Kidney epithelial cell (primary cell): ENCODE measurements around the gene PGA5. TPM values are rescaled to one million over a fixed set of nuclear protein-coding genes. Genes with fewer than 3 reads are reported as not detected.

Experiments
- DNase-seq: peaks from one replicate; pipeline ENCODE4 v3.0.0-alpha.2; 2010; ENCODE audit warnings: low read depth
- H3K27me3 ChIP-seq: 2 replicates; pipeline ENCODE4 v1.6.0; 2011; ENCODE audit warnings: low read length; ENCODE audit not compliant: control insufficient read depth, insufficient read depth
- H3K36me3 ChIP-seq: 2 replicates; pipeline ENCODE4 v1.5.1; 2011; ENCODE audit warnings: low read length; ENCODE audit not compliant: control insufficient read depth, insufficient read depth
- H3K4me3 ChIP-seq: 2 replicates; pipeline ENCODE4 v1.5.1; 2011; ENCODE audit warnings: low read depth, mild to moderate bottlenecking, control low read depth, low read length
- total RNA-seq: library from RNA; depleted of rRNA; stranded (reverse); fragments of >200 nt; gene quantifications from 2 replicates; pipeline ENCODE4 v1.2.3, GENCODE V29; 2015
- TF ChIP-seq, protein P1 (sequence below): IDR thresholded peaks from 2 replicates; pipeline ENCODE4 v1.5.1; 2011; ENCODE audit warnings: mild to moderate bottlenecking, moderate library complexity, low read length, control low read depth, inconsistent platforms; ENCODE audit not compliant: insufficient read depth, poor library complexity, severe bottlenecking

The PGA5 gene
- total RNA-seq, 1 donor from 2014 or later, result not detected

- H3K4me3 ChIP-seq, result no peak overlapping the region
- TF ChIP-seq, protein P1, sequence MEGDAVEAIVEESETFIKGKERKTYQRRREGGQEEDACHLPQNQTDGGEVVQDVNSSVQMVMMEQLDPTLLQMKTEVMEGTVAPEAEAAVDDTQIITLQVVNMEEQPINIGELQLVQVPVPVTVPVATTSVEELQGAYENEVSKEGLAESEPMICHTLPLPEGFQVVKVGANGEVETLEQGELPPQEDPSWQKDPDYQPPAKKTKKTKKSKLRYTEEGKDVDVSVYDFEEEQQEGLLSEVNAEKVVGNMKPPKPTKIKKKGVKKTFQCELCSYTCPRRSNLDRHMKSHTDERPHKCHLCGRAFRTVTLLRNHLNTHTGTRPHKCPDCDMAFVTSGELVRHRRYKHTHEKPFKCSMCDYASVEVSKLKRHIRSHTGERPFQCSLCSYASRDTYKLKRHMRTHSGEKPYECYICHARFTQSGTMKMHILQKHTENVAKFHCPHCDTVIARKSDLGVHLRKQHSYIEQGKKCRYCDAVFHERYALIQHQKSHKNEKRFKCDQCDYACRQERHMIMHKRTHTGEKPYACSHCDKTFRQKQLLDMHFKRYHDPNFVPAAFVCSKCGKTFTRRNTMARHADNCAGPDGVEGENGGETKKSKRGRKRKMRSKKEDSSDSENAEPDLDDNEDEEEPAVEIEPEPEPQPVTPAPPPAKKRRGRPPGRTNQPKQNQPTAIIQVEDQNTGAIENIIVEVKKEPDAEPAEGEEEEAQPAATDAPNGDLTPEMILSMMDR, result no peak
- H3K36me3 ChIP-seq, result no peaks in the 10 kb centered on the region
- no peak for DNase-seq
- no peaks in the 10 kb centered on the region for H3K27me3 ChIP-seq
Measured at GRCh38 chr11:61264371-61264770, 23.4 kb downstream of the PGA5 start.

DNA sequence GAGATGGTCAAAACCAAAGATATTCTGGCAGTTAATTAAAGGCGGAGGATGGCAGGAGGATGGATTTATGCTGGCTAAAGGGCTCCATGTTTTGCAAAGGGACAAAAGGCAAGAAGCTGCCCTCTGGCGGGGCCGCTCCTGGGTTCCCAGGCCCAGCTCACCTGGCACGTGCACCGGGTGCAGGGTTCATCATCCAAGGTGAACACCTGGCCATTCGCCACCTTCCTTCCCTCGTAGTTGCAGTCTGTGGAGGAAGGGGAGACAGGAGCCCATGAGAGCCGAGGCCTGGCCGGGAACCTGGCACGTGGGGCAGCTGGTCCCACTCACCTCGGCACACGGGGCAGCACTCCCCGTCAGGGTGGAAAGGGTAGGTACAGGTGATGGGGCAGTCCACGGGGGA lies 23.8 kb downstream of the PGA5 start:
- Histone ChIP-seq H3K27me3 (no peaks in the 10 kb centered on the region), H3K36me3 (no peaks in the 10 kb centered on the region), H3K4me3 (no peak overlapping the region)
- TF ChIP-seq, protein P1, result no peak
- DNase-seq, result no peak

- DNase-seq, result no peak
- Histone ChIP-seq H3K4me3 (no peak overlapping the region), H3K36me3 (no peaks in the 10 kb centered on the region), H3K27me3 (no peaks in the 10 kb centered on the region)
- TF ChIP-seq, protein P1, result no peak
Measured at GRCh38 chr11:61265357-61265756, 24.4 kb downstream of the PGA5 start.

GRCh38 chr11:61266602-61267001 lies 25.6 kb downstream of the PGA5 start:
- Histone ChIP-seq H3K4me3 (no peak overlapping the region), H3K27me3 (no peaks in the 10 kb centered on the region), H3K36me3 (no peaks in the 10 kb centered on the region)
- TF ChIP-seq, protein P1, result no peak
- DNase-seq, result no peak

- TF ChIP-seq, protein P1, result no peak
- no peaks in the 10 kb centered on the region for H3K36me3 ChIP-seq
- no peak for DNase-seq
- H3K27me3 ChIP-seq, result no peaks in the 10 kb centered on the region
- H3K4me3 ChIP-seq, result no peak overlapping the region
Measured at GRCh38 chr11:61267437-61267841, 26.5 kb downstream of the PGA5 start.

GRCh38 chr11:61268588-61269250 lies 27.7 kb downstream of the PGA5 start:
- Histone ChIP-seq H3K27me3 (no peaks in the 10 kb centered on the region), H3K36me3 (no peaks in the 10 kb centered on the region), H3K4me3 (no peak overlapping the region)
- DNase-seq, result no peak
- TF ChIP-seq, protein P1, result no peak
